Type B pancreatic cell (in vitro differentiated cells): ENCODE results near the gene KIAA1958. TPM values are rescaled to one million over a fixed set of nuclear protein-coding genes. Genes with fewer than 3 reads are reported as not detected.

Experiments used
- DNase-seq: peaks from one replicate; pipeline ENCODE4 v3.0.0; 2021; ENCODE audit warnings: mixed read lengths; ENCODE audit not compliant: unreplicated experiment; ENCODE audit errors: extremely low spot score
- H3K27ac Mint-ChIP-seq: 2 replicates; pipeline ENCODE4 v1.8.0; 2021; ENCODE audit warnings: mild to moderate bottlenecking, mixed read lengths
- H3K27me3 Mint-ChIP-seq: 2 replicates; pipeline ENCODE4 v1.8.0; 2021; ENCODE audit warnings: mixed read lengths
- H3K36me3 Mint-ChIP-seq: 2 replicates; pipeline ENCODE4 v1.8.0; 2021; ENCODE audit warnings: mixed read lengths
- H3K4me1 Mint-ChIP-seq: one replicate; pipeline ENCODE4 v1.8.0; 2021; ENCODE audit warnings: mixed read lengths; ENCODE audit not compliant: unreplicated experiment
- H3K4me3 Mint-ChIP-seq: 2 replicates; pipeline ENCODE4 v1.8.0; 2021; ENCODE audit warnings: mild to moderate bottlenecking, mixed read lengths
- H3K9me3 Mint-ChIP-seq: 2 replicates; pipeline ENCODE4 v1.8.0; 2021; ENCODE audit warnings: mixed read lengths
- total RNA-seq: library from RNA; stranded (reverse); gene quantifications from 2 replicates; pipeline ENCODE4 v1.2.1, GENCODE V29; 2021; ENCODE audit warnings: low replicate concordance
- TF ChIP-seq, protein P1 (sequence below): fragments of 200-600 bp; sonication (generic); conservative IDR thresholded peaks from 2 replicates; pipeline ENCODE4 v1.5.0; 2021; ENCODE audit warnings: antibody characterized with exemption, mild to moderate bottlenecking

The KIAA1958 gene
- total RNA-seq, 1 donor from 2014 or later, result 28.1 TPM

DNA sequence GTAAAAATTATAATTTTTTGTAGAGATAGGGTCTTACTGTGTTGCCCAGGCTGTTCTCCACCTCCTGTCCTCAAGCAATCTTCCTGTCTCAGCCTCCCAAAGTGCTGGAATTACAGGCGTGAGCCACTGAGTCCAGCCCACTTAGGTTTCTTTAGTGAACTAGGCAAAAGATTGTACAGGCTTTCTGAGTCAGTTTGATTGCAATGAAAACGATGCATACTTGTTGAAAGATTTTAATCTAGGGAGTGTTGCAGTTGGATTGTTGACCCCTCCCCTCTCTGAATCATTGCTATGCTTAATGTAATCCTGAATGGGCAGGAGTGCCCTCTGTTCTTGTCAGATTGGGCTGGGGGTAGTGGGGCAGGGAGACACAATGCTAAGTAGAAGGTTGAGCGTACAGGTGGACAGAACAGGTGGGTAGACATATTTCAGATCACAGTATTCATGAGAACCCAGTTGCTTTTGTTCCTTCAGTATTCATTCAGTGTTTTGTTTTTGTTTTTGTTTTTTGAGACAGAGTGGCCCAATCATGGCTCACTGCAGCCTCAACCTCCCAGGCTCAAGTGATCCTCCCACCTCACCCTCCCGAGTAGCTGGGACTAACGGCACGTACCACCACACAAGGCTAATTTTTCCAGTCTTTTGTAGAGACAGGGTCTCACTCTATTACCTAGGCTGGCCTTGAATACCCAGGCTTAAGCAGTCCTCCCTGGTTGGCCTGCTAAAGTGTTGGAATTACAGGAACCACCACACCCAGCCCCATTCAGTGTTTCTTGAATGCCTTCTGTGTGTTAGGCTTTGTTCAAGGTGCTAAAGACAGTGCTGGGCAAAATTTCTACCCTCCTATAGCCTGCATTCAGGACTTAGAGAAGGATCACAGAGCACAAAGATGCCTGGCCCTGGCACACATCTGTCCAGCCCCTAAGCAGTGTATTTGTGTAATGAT is 70.1 kb downstream of the KIAA1958 start:
- H3K27ac Mint-ChIP-seq, result peak overlapping the region; percentile 87
- H3K36me3 Mint-ChIP-seq, result peaks cover 12% of the 10 kb centered on the region
- DNase-seq, result no peak

DNA sequence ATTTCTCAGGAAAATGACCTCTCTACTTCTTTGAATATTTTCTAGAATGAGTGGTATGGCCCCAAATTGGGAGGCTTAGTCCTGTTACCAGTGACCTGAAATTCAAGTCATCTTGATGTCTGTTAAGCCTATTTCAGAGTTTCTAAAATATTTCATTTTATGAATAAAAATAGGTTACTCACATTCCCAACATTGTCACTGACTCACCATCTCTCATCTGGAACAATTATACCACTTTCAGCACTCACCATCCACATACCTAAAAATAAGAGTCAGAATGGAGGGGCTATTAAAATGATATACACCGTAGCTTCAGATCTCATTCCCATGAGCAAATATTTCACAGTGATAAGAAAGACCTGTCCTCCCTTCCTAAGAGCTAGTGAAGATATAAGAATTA is 71.8 kb downstream of the KIAA1958 start:
- no peak overlapping the region for H3K4me3 Mint-ChIP-seq
- no peak for DNase-seq

More for the DNA sequence above, 70.1 kb downstream of the KIAA1958 start:
- TF ChIP-seq, protein P1, sequence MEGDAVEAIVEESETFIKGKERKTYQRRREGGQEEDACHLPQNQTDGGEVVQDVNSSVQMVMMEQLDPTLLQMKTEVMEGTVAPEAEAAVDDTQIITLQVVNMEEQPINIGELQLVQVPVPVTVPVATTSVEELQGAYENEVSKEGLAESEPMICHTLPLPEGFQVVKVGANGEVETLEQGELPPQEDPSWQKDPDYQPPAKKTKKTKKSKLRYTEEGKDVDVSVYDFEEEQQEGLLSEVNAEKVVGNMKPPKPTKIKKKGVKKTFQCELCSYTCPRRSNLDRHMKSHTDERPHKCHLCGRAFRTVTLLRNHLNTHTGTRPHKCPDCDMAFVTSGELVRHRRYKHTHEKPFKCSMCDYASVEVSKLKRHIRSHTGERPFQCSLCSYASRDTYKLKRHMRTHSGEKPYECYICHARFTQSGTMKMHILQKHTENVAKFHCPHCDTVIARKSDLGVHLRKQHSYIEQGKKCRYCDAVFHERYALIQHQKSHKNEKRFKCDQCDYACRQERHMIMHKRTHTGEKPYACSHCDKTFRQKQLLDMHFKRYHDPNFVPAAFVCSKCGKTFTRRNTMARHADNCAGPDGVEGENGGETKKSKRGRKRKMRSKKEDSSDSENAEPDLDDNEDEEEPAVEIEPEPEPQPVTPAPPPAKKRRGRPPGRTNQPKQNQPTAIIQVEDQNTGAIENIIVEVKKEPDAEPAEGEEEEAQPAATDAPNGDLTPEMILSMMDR, result no peak
- no peaks in the 10 kb centered on the region for H3K27me3 Mint-ChIP-seq
- H3K9me3 Mint-ChIP-seq, result peaks cover 4% of the 10 kb centered on the region
- H3K4me3 Mint-ChIP-seq, result peak overlapping the region; percentile 39
- peaks cover 20% of the 10 kb centered on the region for H3K4me1 Mint-ChIP-seq

DNA sequence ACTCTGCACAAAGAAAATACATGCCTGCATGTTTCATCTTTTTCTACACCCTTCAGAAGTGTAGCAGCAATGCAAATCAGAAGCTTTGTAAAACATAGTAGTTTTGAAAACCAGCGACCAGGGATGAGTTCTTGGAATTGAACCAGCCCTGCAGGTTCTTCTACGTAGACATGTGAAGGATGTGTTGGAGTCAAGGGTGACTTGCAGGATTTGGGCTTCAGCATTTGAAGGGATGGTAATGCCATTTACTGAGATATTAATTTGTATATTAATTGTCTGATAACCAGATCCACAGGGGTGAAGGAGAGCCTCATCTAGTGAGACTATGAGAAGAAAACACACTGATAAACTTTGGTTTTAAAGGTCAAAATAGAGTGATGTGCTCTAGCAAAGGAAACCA is 72.4 kb downstream of the KIAA1958 start:
- peaks cover 8% of the 10 kb centered on the region for H3K36me3 Mint-ChIP-seq
- TF ChIP-seq, protein P1, result no peak
- H3K27me3 Mint-ChIP-seq, result no peaks in the 10 kb centered on the region
- H3K9me3 Mint-ChIP-seq, result peaks cover 4% of the 10 kb centered on the region
- peaks cover 10% of the 10 kb centered on the region for H3K4me1 Mint-ChIP-seq
- H3K4me3 Mint-ChIP-seq, result no peak overlapping the region
- H3K27ac Mint-ChIP-seq, result no peak overlapping the region
- DNase-seq, result no peak

More for the DNA sequence above, 71.8 kb downstream of the KIAA1958 start:
- H3K9me3 Mint-ChIP-seq, result peaks cover 4% of the 10 kb centered on the region
- TF ChIP-seq, protein P1, result no peak
- H3K4me1 Mint-ChIP-seq, result peaks cover 12% of the 10 kb centered on the region
- H3K27me3 Mint-ChIP-seq, result no peaks in the 10 kb centered on the region
- peaks cover 10% of the 10 kb centered on the region for H3K36me3 Mint-ChIP-seq
- no peak overlapping the region for H3K27ac Mint-ChIP-seq

DNA sequence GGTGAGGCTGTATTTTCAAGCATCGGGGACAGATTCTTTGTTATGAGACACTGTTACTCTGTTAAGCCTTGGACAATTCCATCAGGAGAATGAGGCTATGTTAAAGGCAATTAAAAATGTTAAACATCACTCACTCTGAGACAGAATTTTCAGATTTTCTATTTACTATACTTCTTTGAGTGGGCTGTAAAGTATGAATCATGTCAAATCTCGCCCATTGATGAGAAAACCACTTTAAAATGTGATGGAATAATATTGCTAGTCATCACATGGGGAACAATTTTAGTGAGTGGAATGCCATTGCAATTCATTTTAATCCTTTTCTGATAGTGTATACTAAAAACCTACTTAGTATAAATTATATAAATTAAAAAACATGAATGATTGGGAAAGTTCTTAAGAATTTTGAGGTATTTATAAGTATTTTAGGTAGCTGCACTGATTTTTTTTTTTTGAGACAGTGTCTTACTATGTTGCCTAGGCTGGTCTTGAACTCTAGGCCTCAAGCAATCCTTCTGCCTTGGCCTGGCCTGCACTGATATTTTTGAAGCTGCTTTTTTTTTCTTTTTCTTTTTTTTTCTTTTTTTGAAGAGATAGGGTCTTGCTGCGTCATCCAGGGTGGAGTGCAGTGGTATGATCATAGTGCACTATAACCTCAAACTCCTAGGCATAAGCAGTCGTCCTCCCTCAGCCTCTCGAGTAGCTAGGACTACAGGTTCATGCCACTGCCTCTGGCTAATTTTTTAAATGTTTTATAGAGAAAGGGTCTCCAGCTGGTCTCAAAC is 73.2 kb downstream of the KIAA1958 start:
- H3K36me3 Mint-ChIP-seq, result peaks cover 5% of the 10 kb centered on the region
- H3K27ac Mint-ChIP-seq, result no peak overlapping the region
- no peaks in the 10 kb centered on the region for H3K27me3 Mint-ChIP-seq
- peaks cover 4% of the 10 kb centered on the region for H3K9me3 Mint-ChIP-seq
- no peak overlapping the region for H3K4me3 Mint-ChIP-seq
- TF ChIP-seq, protein P1, result no peak
- no peak for DNase-seq
- H3K4me1 Mint-ChIP-seq, result peaks cover 10% of the 10 kb centered on the region

DNA sequence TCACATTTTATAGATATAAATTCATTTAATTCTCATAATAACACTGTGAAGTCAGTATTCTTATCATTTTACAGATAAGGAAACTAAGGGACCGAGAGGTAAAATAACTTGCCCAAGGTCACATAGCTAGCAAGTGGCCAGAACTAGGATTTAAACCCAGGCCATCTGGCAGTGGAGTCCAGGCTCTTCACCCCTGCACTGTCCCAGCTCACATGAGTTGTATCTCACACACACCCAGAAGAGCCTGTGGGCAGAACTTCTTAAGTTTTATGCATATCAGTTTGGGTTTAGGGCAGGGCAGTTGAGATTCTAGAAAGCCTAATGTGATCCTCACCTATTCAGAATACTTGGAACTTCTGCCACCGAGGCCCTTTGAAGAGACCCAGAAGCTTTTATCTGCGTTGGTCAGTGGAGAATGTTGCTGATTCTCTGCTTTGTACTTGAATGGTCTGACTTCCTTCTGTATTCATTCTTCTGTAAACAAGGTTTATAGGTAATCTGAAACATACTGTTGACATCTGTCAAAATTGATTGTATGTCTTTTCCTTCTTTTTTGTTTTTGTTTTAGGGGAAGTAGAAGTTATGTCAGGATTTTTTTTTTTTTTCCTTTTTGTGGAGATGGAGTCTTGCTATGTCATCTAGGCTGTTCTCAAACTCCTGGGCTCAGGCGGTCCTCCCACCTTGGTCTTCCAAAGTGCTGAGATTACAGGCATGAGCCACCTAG is 75.8 kb downstream of the KIAA1958 start:
- TF ChIP-seq, protein P1, result no peak
- Mint-ChIP-seq H3K36me3 (no peaks in the 10 kb centered on the region), H3K27ac (no peak overlapping the region), H3K27me3 (no peaks in the 10 kb centered on the region), H3K4me3 (no peak overlapping the region), H3K4me1 (peaks cover 4% of the 10 kb centered on the region), H3K9me3 (no peaks in the 10 kb centered on the region)
- DNase-seq, result no peak
